WTC11 (cell line): ENCODE results near the gene PIEZO1. TPM values are rescaled to one million over a fixed set of nuclear protein-coding genes. Genes with fewer than 3 reads are reported as not detected.
"Not testable (repeated sequence)": the region's sequence is repeated elsewhere in the genome, so short reads cannot be mapped to it uniquely, and the experiment has no call there.

Experiments used
- ATAC-seq: fragments of 200-7000 bp; cut with Tn5 transposase; 2 replicates; pipeline ENCODE4 v1.10.0; 2021; ENCODE audit warnings: mild to moderate bottlenecking, moderate library complexity
- CTCF ChIA-PET: fragments of 300-600 bp; sonication (Branson Sonifier 250); formaldehyde crosslinking; loops from one replicate; lab custom pipeline; 2021; ENCODE audit warnings: antibody characterized with exemption; lab: Charles Lee
- POLR2A ChIA-PET: fragments of 350-600 bp; sonication (Branson Sonifier 250); formaldehyde crosslinking; loops from one replicate; lab custom pipeline; 2021; ENCODE audit warnings: antibody characterized with exemption; lab: Charles Lee
- DNase-seq: peaks from one replicate; pipeline ENCODE4 v3.0.0; 2021; ENCODE audit warnings: low spot score
- H3K27ac Mint-ChIP-seq: 2 replicates; pipeline ENCODE4 v1.8.0; 2021; ENCODE audit warnings: mixed read lengths
- H3K27me3 Mint-ChIP-seq: 2 replicates; pipeline ENCODE4 v1.8.0; 2021; ENCODE audit warnings: low read depth, mild to moderate bottlenecking, moderate library complexity, mixed read lengths
- H3K36me3 Mint-ChIP-seq: 2 replicates; pipeline ENCODE4 v1.8.0; 2021; ENCODE audit warnings: mixed read lengths
- H3K4me1 Mint-ChIP-seq: 2 replicates; pipeline ENCODE4 v1.8.0; 2022; ENCODE audit warnings: mixed read lengths
- H3K4me3 Mint-ChIP-seq: 2 replicates; pipeline ENCODE4 v1.8.0; 2021; ENCODE audit warnings: mild to moderate bottlenecking, moderate library complexity, mixed read lengths
- H3K9me3 Mint-ChIP-seq: 2 replicates; pipeline ENCODE4 v1.8.0; 2021; ENCODE audit warnings: mixed read lengths
- ATF1 ChIP-seq: sonication (generic); formaldehyde crosslinking; IDR thresholded peaks from 2 replicates; pipeline ENCODE4 v1.8.1; 2023; ENCODE audit warnings: mild to moderate bottlenecking, moderate library complexity, missing genetic modification reagents
- MYBL2 ChIP-seq: sonication (generic); formaldehyde crosslinking; IDR thresholded peaks from 2 replicates; pipeline ENCODE4 v1.8.1; 2023; ENCODE audit warnings: mild to moderate bottlenecking, moderate library complexity, missing genetic modification reagents
- NFE2L1 ChIP-seq: sonication (generic); formaldehyde crosslinking; IDR thresholded peaks from 2 replicates; pipeline ENCODE4 v1.8.1; 2023; ENCODE audit warnings: missing genetic modification reagents
- RELA ChIP-seq: sonication (generic); formaldehyde crosslinking; IDR thresholded peaks from 2 replicates; pipeline ENCODE4 v1.8.1; 2022; ENCODE audit warnings: missing genetic modification reagents, mild to moderate bottlenecking, borderline replicate concordance
- RORB ChIP-seq: fragments of 250-450 bp; sonication (Bioruptor Pico); IDR thresholded peaks from 2 replicates; pipeline ENCODE4 v1.9.0; 2021; ENCODE audit warnings: mild to moderate bottlenecking
- ZNF138 ChIP-seq: sonication (generic); formaldehyde crosslinking; conservative IDR thresholded peaks from 2 replicates; pipeline ENCODE4 v1.8.1; 2022; ENCODE audit warnings: mild to moderate bottlenecking, moderate library complexity, missing genetic modification reagents
- ZNF317 ChIP-seq: sonication (generic); formaldehyde crosslinking; IDR thresholded peaks from 2 replicates; pipeline ENCODE4 v1.8.1; 2023; ENCODE audit warnings: low read depth, mild to moderate bottlenecking, moderate library complexity, missing genetic modification reagents, borderline replicate concordance
- ZNF396 ChIP-seq: fragments of 250-450 bp; sonication (Bioruptor Pico); IDR thresholded peaks from 2 replicates; pipeline ENCODE4 v1.8.0; 2021; ENCODE audit warnings: mild to moderate bottlenecking, moderate library complexity, borderline replicate concordance
- total RNA-seq: library from RNA; stranded (reverse); gene quantifications from 3 replicates; pipeline ENCODE4 v1.2.3, GENCODE V29; 2021
- TF ChIP-seq, protein P1 (sequence below): sonication (generic); formaldehyde crosslinking; IDR thresholded peaks from 2 replicates; pipeline ENCODE4 v1.8.1; 2023; ENCODE audit warnings: mild to moderate bottlenecking, missing genetic modification reagents, moderate library complexity
- TF ChIP-seq, protein P2 (sequence below): sonication (generic); formaldehyde crosslinking; IDR thresholded peaks from 2 replicates; pipeline ENCODE4 v1.8.1; 2022; ENCODE audit warnings: mild to moderate bottlenecking, missing genetic modification reagents, moderate library complexity, borderline replicate concordance
- TF ChIP-seq, protein P3 (sequence below): fragments of 250-450 bp; sonication (Bioruptor Pico); IDR thresholded peaks from 2 replicates; pipeline ENCODE4 v1.9.0; 2021; ENCODE audit warnings: moderate library complexity, mild to moderate bottlenecking, inconsistent platforms, borderline replicate concordance
- TF ChIP-seq, protein P4 (sequence below): sonication (generic); formaldehyde crosslinking; IDR thresholded peaks from 2 replicates; pipeline ENCODE4 v1.8.0; 2022; ENCODE audit warnings: mild to moderate bottlenecking, missing genetic modification reagents
- TF ChIP-seq, protein P5 (sequence below): sonication (generic); formaldehyde crosslinking; IDR thresholded peaks from 2 replicates; pipeline ENCODE4 v1.8.1; 2022; ENCODE audit warnings: low read depth, missing genetic modification reagents, borderline replicate concordance
- TF ChIP-seq, protein P6 (sequence below): fragments of 250-450 bp; sonication (Bioruptor Pico); IDR thresholded peaks from 2 replicates; pipeline ENCODE4 v1.9.0; 2021; ENCODE audit warnings: mild to moderate bottlenecking
- TF ChIP-seq, protein P7 (sequence below): sonication (generic); formaldehyde crosslinking; IDR thresholded peaks from 2 replicates; pipeline ENCODE4 v1.8.0; 2022; ENCODE audit warnings: mild to moderate bottlenecking, missing genetic modification reagents

Gene PIEZO1
- total RNA-seq, 1 experiment from 2014 or later: 71.3 TPM

DNA sequence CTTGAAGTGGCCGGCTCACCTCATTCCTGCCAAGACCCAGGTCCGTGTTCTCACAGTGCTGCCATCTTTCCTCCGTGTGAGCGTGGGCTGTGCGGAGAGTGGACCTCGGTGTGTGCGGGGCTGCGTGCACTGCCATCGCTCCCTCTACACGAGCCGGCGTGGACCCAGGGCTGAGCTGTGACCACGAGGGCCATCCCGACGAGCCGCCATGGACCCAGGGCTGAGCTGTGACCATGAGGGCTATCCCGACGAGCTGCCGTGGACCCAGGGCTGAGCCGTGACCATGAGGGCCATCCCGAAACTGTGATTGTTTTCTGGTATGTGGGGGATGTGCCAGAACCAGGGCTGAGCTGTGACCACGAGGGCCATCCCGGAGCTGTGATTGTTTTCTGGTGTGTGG lies 113.2 kb downstream of the PIEZO1 start (continued):
- no peak for TF ChIP-seq RELA (CRISPR knock-in tag)

DNA sequence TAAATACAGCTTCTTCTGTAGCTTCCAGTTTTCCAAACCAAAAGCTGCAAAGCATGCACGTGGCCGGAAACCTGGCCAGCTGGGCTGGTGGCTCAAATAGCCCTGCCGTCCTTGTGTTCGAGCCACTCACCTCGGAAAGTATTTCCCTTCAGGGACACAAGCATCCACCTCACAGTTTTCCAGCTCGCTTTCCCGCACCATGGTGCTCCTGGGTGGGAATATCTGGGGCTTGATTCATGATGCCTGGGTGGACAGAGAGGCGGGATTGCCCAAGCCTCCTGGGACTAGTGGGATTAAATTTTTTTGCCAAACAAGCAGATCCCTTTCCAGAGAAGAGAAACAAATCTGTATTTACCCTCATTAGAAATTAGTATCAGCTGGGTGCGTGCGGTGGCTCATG lies 115.0 kb downstream of the PIEZO1 start:
- no peak for ATAC-seq
- H3K9me3 Mint-ChIP-seq: peaks cover 7% of the 10 kb centered on the region
- POLR2A ChIA-PET: interaction anchor here (1.0 kb wide), 1 partner anchor 7 kb away, joined by 3 read pairs; the partner anchor contains the start of gene MVD
- TF ChIP-seq, protein P1, sequence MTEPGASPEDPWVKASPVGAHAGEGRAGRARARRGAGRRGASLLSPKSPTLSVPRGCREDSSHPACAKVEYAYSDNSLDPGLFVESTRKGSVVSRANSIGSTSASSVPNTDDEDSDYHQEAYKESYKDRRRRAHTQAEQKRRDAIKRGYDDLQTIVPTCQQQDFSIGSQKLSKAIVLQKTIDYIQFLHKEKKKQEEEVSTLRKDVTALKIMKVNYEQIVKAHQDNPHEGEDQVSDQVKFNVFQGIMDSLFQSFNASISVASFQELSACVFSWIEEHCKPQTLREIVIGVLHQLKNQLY (CRISPR knock-in tag): no peak
- TF ChIP-seq NFE2L1 (no peak), RORB (CRISPR knock-in tag) (no peak), ATF1 (CRISPR knock-in tag) (no peak), ZNF138 (CRISPR knock-in tag) (no peak)
- TF ChIP-seq, protein P2, sequence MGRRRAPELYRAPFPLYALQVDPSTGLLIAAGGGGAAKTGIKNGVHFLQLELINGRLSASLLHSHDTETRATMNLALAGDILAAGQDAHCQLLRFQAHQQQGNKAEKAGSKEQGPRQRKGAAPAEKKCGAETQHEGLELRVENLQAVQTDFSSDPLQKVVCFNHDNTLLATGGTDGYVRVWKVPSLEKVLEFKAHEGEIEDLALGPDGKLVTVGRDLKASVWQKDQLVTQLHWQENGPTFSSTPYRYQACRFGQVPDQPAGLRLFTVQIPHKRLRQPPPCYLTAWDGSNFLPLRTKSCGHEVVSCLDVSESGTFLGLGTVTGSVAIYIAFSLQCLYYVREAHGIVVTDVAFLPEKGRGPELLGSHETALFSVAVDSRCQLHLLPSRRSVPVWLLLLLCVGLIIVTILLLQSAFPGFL: no peak
- TF ChIP-seq, all 79 proteins: peak for 0
- no peak for DNase-seq
- peaks cover 12% of the 10 kb centered on the region for H3K36me3 Mint-ChIP-seq
- no peak overlapping the region for H3K27ac Mint-ChIP-seq
- CTCF ChIA-PET: interaction anchor here (1.7 to 8.4 kb wide), 3 partner anchors 10 to 37 kb away, joined by 3 to 111 read pairs (median 8); partner anchors contain the start of gene SNAI3
- H3K27me3 Mint-ChIP-seq: no peaks in the 10 kb centered on the region
- H3K4me1 Mint-ChIP-seq: peaks cover 4% of the 10 kb centered on the region
- H3K4me3 Mint-ChIP-seq: no peak overlapping the region

DNA sequence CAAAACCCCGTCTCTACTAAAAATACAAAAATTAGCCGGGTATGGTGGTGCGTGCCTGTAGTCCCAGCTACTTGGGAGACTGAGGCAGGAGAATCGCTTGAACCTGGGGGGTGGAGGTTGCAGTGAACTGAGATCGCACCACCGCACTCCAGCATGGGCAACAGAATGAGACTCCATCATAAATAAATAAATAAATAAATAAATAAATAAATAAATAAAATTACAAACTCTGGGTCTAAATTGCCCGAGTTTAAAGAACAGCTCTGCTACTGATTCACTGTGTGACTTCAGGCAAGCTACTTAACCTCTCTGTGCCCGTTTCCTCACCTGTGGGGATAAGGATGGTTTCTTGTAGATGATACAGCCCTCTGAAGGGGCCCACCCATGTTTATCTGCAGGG lies 115.5 kb downstream of the PIEZO1 start:
- H3K9me3 Mint-ChIP-seq, ATAC-seq, H3K27ac Mint-ChIP-seq, DNase-seq, H3K27me3 Mint-ChIP-seq, H3K4me3 Mint-ChIP-seq, H3K4me1 Mint-ChIP-seq, POLR2A ChIA-PET: not testable (repeated sequence)
- CTCF ChIA-PET: interaction anchor here (2.1 to 8.4 kb wide), 2 partner anchors 11 to 18 kb away, joined by 8 to 111 read pairs; partner anchors contain the start of gene SNAI3
- H3K36me3 Mint-ChIP-seq: peaks cover 12% of the 10 kb centered on the region

DNA sequence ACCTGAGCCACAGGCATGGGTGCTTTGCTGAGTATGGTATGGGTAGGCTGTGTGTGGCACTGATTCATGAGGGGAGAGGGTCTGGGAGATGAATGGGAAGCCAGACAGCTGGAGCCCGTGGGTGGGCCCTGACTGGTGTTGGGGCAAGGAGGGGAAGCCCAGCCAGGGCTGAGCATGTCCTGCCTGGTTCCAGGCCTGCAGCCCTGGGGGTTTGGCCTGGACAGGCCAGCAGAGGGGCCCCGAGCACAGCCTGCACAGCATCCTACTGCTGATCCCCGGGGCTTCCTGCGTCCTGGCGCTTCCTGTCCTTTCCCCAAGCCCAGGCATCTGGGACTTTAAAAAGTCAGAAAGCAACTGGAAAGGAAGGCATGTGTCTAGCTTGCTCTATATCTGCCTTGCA lies 117.6 kb downstream of the PIEZO1 start:
- CTCF ChIA-PET: interaction anchor here (1.1 to 1.6 kb wide), 3 partner anchors 15 to 70 kb away, joined by 3 to 7 read pairs (median 4); no protein-coding TSS in a partner anchor
- TF ChIP-seq, protein P3, sequence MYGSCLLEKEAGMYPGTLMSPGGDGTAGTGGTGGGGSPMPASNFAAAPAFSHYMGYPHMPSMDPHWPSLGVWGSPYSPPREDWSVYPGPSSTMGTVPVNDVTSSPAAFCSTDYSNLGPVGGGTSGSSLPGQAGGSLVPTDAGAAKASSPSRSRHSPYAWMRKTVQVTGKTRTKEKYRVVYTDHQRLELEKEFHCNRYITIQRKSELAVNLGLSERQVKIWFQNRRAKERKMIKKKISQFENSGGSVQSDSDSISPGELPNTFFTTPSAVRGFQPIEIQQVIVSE (CRISPR knock-in tag): no peak
- TF ChIP-seq MYBL2 (CRISPR knock-in tag): no peak
- no peak for TF ChIP-seq ZNF396
- TF ChIP-seq, protein P4, sequence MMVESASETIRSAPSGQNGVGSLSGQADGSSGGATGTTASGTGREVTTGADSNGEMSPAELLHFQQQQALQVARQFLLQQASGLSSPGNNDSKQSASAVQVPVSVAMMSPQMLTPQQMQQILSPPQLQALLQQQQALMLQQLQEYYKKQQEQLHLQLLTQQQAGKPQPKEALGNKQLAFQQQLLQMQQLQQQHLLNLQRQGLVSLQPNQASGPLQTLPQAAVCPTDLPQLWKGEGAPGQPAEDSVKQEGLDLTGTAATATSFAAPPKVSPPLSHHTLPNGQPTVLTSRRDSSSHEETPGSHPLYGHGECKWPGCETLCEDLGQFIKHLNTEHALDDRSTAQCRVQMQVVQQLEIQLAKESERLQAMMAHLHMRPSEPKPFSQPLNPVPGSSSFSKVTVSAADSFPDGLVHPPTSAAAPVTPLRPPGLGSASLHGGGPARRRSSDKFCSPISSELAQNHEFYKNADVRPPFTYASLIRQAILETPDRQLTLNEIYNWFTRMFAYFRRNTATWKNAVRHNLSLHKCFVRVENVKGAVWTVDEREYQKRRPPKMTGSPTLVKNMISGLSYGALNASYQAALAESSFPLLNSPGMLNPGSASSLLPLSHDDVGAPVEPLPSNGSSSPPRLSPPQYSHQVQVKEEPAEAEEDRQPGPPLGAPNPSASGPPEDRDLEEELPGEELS (CRISPR knock-in tag): no peak
- TF ChIP-seq RELA (CRISPR knock-in tag): no peak
- TF ChIP-seq, protein P5, sequence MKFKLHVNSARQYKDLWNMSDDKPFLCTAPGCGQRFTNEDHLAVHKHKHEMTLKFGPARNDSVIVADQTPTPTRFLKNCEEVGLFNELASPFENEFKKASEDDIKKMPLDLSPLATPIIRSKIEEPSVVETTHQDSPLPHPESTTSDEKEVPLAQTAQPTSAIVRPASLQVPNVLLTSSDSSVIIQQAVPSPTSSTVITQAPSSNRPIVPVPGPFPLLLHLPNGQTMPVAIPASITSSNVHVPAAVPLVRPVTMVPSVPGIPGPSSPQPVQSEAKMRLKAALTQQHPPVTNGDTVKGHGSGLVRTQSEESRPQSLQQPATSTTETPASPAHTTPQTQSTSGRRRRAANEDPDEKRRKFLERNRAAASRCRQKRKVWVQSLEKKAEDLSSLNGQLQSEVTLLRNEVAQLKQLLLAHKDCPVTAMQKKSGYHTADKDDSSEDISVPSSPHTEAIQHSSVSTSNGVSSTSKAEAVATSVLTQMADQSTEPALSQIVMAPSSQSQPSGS: no peak
- TF ChIP-seq, protein P6, sequence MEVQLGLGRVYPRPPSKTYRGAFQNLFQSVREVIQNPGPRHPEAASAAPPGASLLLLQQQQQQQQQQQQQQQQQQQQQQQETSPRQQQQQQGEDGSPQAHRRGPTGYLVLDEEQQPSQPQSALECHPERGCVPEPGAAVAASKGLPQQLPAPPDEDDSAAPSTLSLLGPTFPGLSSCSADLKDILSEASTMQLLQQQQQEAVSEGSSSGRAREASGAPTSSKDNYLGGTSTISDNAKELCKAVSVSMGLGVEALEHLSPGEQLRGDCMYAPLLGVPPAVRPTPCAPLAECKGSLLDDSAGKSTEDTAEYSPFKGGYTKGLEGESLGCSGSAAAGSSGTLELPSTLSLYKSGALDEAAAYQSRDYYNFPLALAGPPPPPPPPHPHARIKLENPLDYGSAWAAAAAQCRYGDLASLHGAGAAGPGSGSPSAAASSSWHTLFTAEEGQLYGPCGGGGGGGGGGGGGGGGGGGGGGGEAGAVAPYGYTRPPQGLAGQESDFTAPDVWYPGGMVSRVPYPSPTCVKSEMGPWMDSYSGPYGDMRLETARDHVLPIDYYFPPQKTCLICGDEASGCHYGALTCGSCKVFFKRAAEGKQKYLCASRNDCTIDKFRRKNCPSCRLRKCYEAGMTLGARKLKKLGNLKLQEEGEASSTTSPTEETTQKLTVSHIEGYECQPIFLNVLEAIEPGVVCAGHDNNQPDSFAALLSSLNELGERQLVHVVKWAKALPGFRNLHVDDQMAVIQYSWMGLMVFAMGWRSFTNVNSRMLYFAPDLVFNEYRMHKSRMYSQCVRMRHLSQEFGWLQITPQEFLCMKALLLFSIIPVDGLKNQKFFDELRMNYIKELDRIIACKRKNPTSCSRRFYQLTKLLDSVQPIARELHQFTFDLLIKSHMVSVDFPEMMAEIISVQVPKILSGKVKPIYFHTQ: no peak
- no peak for TF ChIP-seq ZNF317 (CRISPR knock-in tag)
- TF ChIP-seq, protein P7, sequence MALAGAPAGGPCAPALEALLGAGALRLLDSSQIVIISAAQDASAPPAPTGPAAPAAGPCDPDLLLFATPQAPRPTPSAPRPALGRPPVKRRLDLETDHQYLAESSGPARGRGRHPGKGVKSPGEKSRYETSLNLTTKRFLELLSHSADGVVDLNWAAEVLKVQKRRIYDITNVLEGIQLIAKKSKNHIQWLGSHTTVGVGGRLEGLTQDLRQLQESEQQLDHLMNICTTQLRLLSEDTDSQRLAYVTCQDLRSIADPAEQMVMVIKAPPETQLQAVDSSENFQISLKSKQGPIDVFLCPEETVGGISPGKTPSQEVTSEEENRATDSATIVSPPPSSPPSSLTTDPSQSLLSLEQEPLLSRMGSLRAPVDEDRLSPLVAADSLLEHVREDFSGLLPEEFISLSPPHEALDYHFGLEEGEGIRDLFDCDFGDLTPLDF (CRISPR knock-in tag): no peak
- TF ChIP-seq, all 79 proteins: peak for 0
- DNase-seq: no peak
- Mint-ChIP-seq H3K27ac (peak overlapping the region; percentile 91; the same call in 1 of the 2 replicates), H3K27me3 (no peaks in the 10 kb centered on the region; the same call in 1 of the 2 replicates), H3K9me3 (peaks cover 7% of the 10 kb centered on the region), H3K36me3 (peaks cover 12% of the 10 kb centered on the region), H3K4me1 (peaks cover 5% of the 10 kb centered on the region), H3K4me3 (no peak overlapping the region)
- no peak for ATAC-seq
- POLR2A ChIA-PET: no interaction called here
